Measurements from ENCODE around the gene LRRC27. TPM values are rescaled to one million over a fixed set of nuclear protein-coding genes. Genes with fewer than 3 reads are reported as not detected.
A peak's percentile ranks its signal among the peaks of the same experiment; 100 is the strongest.

Gene LRRC27
- total and polyA plus RNA-seq, 7 donors = 2.2 to 8.3 (median 2.5) TPM

DNA sequence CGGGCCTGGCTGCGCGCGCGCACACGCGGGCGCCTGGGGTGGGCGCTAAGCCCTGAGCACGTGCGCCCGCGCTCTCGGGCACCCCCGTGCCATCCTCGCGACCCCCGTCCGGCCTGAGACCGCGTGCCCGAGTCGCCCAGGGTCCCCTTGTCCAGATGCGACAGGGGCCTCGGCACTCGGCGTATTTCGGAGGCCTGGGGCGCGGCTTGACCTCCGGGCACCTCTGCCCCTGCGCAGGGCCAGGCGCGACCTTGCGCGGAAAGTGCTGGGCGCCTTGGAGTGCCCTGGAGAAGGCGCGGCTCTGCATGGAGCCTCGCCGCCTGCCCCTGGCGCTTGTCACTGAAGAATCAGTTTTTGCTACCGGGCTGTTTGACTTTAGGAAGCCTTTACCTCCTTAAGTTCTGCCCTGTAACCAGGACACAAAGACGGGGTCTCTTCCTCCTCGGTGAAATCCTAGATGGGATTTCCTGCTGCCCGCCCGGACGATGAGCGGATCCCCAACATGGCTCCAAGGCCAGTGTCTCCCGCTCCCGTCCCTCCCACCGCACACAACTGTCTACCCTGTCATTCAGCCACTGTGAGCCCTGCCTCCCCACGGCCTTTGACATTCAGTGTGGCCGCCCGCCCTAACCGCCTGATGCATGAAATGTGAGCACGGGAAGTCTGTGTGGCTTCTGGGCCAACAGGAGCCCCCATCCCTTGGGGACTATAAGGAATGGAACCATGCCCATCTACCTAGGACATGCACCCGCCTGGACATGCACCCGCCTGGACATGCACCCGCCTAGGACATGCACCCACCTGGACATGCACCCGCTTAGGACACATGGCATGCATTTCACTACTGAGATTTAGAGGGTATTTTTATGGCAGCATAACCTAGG, 23.2 kb upstream of the LRRC27 start:
- Histone ChIP-seq H3K4me3 (peak overlapping the region; percentile 82), H3K27ac (peak overlapping the region; percentile 68), H3K27me3 (ENCODE audit: insufficient read depth in 3 of 3, low read length in 2 of 3) (peaks cover 0 to 24% (median 0%) of the 10 kb centered on the region in 3 donors), H3K36me3 (ENCODE audit: insufficient read depth in 1 of 2, low read depth in 1 of 2) (no peaks in the 10 kb centered on the region), H3K4me1 (peaks cover 11% of the 10 kb centered on the region), H3K9me3 (no peaks in the 10 kb centered on the region)
- TF ChIP-seq, protein P1, sequence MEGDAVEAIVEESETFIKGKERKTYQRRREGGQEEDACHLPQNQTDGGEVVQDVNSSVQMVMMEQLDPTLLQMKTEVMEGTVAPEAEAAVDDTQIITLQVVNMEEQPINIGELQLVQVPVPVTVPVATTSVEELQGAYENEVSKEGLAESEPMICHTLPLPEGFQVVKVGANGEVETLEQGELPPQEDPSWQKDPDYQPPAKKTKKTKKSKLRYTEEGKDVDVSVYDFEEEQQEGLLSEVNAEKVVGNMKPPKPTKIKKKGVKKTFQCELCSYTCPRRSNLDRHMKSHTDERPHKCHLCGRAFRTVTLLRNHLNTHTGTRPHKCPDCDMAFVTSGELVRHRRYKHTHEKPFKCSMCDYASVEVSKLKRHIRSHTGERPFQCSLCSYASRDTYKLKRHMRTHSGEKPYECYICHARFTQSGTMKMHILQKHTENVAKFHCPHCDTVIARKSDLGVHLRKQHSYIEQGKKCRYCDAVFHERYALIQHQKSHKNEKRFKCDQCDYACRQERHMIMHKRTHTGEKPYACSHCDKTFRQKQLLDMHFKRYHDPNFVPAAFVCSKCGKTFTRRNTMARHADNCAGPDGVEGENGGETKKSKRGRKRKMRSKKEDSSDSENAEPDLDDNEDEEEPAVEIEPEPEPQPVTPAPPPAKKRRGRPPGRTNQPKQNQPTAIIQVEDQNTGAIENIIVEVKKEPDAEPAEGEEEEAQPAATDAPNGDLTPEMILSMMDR (IDR thresholded peaks at IDR 0.05) = no peak
- ATAC-seq (peak; percentile 7 to 18 (median 14)), DNase-seq (no peak)
- 12 to 23% (median 17%) methylated on average over 41 to 61 of the region's 61 CpGs for WGBS, 3 donors
- intact Hi-C loops (cut with DNase I) = loop anchor here in 1 of 2 donors (5.0 kb wide), 1 partner anchor 43 kb away; no protein-coding TSS in a partner anchor

DNA sequence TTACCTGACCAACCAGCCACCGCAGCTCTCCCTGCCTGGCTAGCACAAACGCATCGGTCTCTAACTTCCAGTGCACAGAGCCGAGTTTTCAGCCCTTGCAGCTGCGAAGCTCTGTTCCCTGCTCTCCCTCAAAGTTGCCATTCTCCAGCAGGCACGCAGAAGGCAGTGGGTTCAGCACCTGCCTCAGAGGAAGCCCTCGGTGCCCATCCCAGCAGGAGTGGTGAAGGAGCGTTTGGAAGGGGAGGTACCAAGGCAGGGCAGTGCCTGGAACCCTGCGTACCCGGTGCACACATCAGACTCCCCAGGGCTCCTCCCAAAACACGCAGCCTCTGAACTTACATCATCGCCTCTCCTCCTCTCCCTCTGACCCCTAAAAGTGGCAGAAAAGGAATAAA, 22.5 kb upstream of the LRRC27 start:
- 73 to 79% (median 76%) methylated on average over 12 of the region's 12 CpGs for WGBS, 3 donors
- no peak for DNase-seq
- Histone ChIP-seq H3K9me3 (no peaks in the 10 kb centered on the region), H3K4me3 (no peak overlapping the region), H3K36me3 (ENCODE audit: insufficient read depth in 1 of 2, low read depth in 1 of 2) (no peaks in the 10 kb centered on the region), H3K27ac (no peak overlapping the region), H3K27me3 (ENCODE audit: insufficient read depth in 3 of 3, low read length in 2 of 3) (peaks cover 0 to 24% (median 0%) of the 10 kb centered on the region in 3 donors), H3K4me1 (peaks cover 11% of the 10 kb centered on the region)
- intact Hi-C loops (cut with DNase I) = loop anchor here in 1 of 2 donors (5.0 kb wide), 1 partner anchor 43 kb away; no protein-coding TSS in a partner anchor
- no peak for ATAC-seq
- TF ChIP-seq, protein P1 (IDR thresholded peaks at IDR 0.05) = no peak

GRCh38 chr10:132309879-132310591, 22.0 kb upstream of the LRRC27 start:
- 80 to 87% (median 83%) methylated on average over 7 of the region's 7 CpGs for WGBS, 3 donors
- DNase-seq (no peak), ATAC-seq (no peak)
- H3K27me3 ChIP-seq (ENCODE audit: insufficient read depth in 3 of 3, low read length in 2 of 3) = peaks cover 0 to 18% (median 0%) of the 10 kb centered on the region in 3 donors
- peaks cover 11% of the 10 kb centered on the region for H3K4me1 ChIP-seq
- no peaks in the 10 kb centered on the region for H3K9me3 ChIP-seq
- H3K27ac ChIP-seq = no peak overlapping the region
- H3K36me3 ChIP-seq (ENCODE audit: insufficient read depth in 1 of 2, low read depth in 1 of 2) = no peaks in the 10 kb centered on the region
- H3K4me3 ChIP-seq = no peak overlapping the region
- intact Hi-C loops (cut with DNase I) = loop anchor here in 1 of 2 donors (5.0 kb wide), 1 partner anchor 42 kb away; no protein-coding TSS in a partner anchor
- TF ChIP-seq, protein P1 (IDR thresholded peaks at IDR 0.05) = no peak

- Histone ChIP-seq H3K4me3 (no peak overlapping the region), H3K27me3 (ENCODE audit: insufficient read depth in 3 of 3, low read length in 2 of 3) (peaks cover 0 to 17% (median 0%) of the 10 kb centered on the region in 3 donors), H3K36me3 (ENCODE audit: insufficient read depth in 1 of 2, low read depth in 1 of 2) (no peaks in the 10 kb centered on the region), H3K4me1 (peaks cover 11% of the 10 kb centered on the region), H3K9me3 (no peaks in the 10 kb centered on the region), H3K27ac (no peak overlapping the region)
- no peak for DNase-seq
- ATAC-seq = no peak
- WGBS, 3 donors = 69 to 74% (median 70%) methylated on average over 17 of the region's 17 CpGs
- intact Hi-C loops (cut with DNase I) = no loop called here
- TF ChIP-seq, protein P1 (IDR thresholded peaks at IDR 0.05) = no peak
These were observed 21.2 kb upstream of the LRRC27 start for GRCh38 chr10:132310701-132311337.
